NCI-H748 treated with DMSO at 0.1 percent for 48 hours (cell line): ENCODE results near the gene DUSP22.
"Not testable (repeated sequence)": the region's sequence is repeated elsewhere in the genome, so short reads cannot be mapped to it uniquely, and the experiment has no call there.

Experiments
- DNase-seq: peaks from one replicate; lab custom pipeline; 2025; lab: John Stamatoyannopoulos, UW

Gene DUSP22, protein sequence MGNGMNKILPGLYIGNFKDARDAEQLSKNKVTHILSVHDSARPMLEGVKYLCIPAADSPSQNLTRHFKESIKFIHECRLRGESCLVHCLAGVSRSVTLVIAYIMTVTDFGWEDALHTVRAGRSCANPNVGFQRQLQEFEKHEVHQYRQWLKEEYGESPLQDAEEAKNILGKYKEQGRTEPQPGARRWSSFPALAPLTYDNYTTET

DNA sequence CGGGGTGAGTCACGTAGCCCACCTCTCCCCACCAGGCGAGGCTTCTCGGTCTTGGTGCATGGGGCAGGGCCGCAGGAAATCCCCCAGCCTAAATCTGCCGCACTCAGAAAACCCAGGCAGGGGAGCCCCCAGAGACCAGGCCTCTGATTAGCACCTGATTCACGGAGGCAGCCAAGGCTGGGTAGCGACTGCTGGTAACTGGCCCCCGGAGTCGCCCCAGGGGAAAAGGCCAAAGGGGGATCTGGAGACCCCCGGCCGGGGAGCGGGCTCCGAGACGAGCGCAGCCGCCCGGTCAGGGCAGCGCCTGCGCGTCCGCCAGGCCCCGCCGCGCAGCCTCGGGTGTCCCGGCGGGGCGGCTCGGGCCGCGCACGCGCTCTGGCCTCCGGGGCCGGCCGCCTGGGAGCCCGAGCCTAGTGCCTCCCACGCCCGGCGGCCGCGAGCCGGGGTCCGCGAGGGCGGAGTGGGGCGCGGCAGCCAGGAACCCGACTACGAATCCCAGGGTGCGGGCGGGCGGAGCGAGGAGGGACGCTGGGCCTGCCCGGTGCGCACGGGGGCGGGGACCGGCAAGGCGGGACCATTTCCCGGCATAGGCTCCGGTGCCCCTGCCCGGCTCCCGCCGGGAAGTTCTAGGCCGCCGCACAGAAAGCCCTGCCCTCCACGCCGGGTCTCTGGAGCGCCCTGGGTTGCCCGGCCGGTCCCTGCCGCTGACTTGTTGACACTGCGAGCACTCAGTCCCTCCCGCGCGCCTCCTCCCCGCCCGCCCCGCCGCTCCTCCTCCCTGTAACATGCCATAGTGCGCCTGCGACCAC, at the start of gene DUSP22:
Gene DUSP22 (plus strand): TSS at position 791 of the 809 bp plus-strand sequence. CDS start 53 bp downstream, outside the sequence.
- no peak for DNase-seq

DNA sequence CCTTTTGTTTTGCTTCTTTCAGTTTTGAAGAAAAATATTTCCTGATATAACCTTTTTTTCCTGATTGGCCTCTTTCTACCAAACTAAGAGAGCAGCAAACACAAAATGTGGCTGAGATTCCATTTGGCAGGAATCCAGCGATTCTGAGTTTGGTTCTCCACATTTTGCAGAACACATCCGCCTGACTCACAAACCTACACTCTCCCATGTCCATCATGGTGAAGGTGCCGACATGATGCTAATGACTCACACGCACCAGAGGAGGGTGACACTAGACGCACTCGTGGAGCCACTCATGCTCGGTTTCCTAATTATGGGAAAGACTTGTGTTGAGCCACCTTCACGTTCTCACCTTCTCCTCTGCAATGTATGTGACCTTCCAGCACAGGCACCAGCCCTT, 45.9 kb upstream of the DUSP22 start:
- DNase-seq: no peak

DNA sequence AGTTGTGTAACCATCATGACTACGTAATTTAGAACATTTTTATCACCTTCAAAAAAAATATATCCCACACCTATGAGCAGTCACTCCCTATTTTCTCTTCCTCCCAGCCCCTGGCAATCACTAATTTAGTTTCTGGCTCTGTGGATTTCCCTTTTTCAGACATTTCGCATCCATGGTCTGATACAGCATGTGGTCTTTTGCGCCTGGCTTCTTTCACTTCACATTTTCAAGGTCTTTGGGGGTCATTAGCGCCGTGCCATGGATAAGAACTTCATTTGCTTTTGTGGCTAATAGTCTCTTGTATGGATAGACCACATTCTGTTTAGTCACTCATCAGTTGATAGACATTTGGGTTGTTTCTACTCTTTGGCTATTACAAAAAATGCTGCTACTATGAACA, 44.9 kb upstream of the DUSP22 start:
- DNase-seq: no peak

DNA sequence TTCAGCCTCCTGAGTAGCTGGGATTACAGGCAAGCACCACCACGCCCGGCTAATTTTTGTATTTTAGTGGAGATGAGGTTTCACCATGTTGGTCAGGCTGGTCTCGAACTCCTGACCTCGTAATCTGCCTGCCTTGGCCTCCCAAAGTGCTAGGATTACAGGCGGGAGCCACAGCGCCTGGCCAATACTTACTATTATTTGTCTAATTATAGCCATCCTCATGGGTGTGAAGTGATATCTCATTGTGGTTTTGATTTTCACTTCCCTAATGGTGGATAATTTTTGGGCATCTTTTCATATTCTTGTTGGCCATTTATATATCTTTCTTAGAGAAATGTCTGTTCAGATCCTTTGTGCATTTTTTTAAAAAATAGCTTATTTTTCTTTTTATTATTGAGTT, 44.2 kb upstream of the DUSP22 start:
- DNase-seq: not testable (repeated sequence)

DNA sequence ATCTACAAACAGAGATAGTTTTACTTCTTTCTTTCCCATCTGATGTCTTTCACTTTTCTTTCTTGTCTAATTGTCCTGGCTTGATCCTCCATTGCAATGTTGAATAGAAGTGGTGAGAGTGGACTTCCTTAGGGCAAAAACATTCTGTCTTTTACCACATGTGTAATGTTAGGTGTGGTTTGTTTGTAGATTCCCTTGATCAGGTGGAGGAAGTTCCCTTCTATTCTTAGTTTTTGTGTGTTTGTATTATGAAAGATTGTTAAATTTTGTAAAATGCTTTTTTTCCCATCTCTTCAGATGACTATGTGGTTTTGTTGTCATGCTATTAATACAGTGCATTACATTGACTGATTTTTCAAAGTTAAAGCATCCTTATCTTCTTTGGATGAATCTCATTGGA, 41.6 kb upstream of the DUSP22 start:
- no peak for DNase-seq

DNA sequence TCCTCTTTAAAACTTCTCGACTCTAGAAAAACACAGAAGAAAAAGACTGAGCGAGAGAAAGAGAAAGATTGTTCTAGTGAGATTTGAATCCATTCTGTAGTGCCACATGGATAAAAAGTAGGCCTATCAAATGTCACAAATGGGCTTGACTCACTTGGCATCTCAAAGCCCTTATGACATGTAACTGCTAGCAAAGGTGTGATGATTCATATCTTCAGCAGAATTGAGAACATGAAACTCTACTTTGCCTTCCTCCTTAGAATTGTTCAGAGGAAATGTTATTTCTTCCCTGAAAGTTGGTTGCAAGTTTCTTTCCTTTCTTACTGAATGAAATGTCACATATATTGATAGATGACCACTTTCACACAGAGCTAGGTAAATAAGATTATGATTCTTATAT, 40.4 kb upstream of the DUSP22 start:
- no peak for DNase-seq

DNA sequence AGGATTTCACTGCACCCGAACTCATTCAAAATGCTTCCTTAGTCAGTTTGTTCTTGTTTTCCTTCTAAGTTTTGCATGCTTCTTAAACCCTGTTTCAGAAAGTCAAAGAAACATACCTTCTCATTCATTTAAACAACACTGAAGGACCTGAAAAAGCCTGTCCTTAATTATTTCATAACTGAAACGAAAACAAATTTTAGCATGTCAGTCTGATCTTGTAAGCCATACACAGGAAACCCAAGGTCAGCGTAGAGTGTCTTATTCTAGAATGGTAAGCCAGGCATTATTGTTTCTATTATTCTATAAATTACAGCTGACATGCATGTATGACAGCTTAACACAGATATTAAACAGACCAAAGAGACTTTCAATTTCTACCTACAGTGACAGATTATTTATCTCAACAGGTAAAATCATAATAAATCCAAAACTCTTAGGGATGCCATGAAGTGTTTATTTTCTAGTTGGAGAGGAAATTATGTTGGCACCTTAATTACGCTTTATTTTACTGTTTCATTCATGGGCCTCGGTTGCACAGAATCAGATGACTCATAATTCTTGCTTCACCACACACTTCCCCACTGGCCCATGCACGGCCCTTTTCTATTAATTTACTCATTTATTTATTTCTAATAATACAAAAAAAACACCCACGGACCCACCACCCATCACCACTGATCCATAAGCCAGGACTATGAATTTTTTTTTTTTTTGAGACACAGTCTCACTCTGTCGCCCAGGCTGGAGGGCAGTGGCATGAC, 39.3 kb upstream of the DUSP22 start:
- no peak for DNase-seq

DNA sequence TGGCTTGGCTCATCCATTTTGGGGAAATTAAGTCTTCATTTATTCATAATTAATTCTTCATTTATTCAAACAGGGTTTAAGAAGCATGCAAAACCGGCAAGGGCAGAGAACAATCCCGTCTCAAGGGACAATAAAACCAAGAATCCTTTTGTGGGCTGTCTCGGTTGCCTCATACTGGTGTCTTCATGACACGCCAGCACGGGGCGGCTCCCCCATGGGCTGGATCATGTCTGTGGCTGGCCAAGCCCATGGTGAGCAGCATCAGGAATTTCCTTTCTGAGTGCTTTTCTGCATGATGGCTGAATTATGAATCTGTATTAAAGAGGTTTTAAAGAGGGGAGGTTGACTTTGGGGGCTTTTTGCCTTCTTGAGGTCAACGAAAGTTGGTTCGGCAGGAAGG, 38.3 kb upstream of the DUSP22 start:
- no peak for DNase-seq

DNA sequence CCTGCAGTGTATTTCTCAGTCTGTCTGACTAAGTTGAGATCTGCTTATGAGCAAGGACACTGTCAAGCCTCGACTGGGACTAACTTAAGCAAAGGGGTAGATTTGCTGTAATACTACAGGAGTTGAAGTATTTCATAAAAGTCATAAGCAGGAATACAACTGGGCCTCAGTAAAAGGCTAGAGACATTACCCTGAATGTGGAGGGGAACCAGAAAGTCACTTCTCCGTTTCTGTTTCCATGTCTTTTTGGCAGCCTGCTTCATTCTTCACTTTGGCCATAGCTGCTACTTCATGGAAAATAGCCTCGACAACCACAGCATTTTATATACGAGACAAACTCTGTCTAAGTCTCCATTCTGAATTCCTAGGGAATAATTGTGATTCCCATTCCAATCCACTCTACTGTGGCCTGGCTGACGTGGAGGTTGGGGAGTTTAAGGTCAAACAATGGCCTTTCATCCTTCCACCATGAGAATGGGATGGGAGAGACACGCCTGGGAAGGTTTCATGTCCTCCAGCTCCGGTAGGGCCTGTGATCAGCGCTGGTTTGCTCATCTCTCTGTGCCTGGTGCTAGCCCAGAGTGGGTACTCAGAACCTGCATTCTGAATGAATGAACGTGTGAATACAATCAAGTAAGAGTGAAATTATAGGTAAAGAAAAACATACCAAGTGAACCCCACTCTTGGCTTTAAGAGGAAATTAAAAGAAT, 37.1 kb upstream of the DUSP22 start:
- DNase-seq: no peak

DNA sequence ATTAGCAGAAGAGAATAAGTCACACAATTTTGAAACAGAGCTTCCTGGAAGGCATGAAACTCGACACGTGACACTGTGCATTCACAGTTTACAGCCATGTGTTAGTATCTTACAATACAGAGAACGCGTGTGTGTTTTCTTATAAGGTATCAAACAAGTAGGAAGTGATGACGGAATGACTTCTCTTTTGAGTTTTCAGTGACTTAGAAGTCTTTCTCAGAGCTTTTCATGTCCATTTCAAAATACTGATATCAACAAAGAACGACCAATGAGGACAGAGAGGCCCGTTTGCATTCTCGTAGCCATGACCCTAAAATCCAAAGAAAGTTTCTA, 36.6 kb upstream of the DUSP22 start:
- DNase-seq: no peak

DNA sequence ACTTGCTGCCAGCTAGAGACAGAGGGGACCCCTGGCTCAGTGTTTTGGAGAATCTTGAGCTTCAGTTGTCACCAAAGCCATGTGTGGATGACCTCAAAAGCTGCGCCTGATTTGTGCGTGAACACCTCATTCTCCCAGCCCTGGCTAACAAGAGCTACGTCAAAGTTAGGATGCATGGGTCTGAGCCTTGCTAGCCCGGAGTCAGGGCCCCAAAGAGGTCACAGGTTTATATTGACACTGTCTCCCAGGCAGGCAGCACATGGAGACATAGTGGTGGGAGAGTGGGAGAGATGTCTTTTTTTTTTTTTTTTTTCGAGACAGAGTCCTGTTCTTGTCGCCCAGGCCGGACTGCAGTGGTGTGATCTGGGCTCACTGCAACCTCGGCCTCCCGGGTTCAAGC, 36.1 kb upstream of the DUSP22 start:
- DNase-seq: no peak

DNA sequence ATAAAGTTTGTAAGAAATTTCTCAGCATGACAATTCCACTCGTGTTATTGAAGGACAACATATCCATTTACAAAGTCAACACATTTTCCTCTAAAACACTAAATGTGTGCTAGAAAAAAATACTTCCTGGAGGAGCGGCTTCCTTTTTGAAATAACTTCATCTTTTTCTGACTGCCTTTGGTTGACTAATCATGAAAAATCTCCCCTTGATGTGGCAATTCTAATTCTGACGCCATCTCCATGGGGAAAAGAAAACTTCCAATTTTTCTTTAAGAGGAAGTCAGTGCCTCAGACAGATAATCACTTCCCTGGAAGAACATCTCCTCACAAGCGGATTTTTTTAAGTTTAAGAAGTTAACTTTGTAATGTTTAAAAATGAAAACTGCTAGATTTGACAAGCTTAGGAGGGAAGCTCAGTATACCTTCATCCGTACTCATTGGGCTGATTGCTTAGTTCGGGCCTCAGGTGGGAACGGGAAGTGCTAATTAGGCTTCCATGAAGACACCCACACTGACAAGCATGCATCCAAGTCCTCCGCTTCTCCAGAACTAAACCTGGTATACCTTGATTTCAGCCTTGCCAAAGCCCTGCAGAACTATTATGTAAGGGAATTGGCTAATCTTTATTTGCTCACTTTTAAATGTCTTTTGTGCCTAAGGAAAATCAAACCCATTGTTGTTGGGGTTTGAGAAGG, 35.1 kb upstream of the DUSP22 start:
- DNase-seq: no peak

DNA sequence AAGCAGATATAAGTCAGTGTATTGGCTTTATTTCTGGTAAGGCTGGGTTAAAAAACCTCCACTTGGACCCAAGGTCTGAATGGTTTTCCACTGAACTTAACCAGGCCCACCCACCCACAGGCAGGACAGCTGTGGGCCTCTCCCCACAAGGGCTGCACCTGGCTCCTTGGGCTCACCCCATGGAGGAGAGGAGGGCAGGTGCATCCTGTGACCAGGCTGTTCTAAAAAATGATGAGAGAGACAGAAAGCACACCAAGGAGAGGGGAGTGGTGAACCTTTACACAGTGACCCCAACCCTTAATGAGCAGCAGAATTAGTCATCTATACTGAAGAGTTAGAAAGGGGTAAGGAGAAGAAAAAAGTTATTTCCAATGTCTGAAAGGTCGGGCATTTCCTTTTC, 34.5 kb upstream of the DUSP22 start:
- DNase-seq: no peak

DNA sequence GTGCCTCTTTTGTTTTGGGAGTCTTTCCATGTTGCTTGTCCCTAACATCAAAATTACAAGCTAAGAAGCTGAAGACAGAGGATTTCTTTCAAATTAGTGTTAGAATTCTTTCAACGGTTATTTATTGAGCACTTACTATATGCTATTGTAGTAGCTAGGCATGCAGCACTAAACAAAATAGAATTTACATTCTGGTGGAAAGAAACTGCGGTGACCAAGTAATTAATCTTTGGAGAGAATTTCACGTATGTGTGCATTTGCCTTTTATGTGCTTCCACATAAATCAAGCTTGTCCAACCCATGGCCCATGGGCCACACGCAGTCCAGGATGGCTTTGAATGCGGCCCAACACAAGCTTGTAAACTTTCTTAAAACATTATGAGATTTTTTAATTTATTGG, 33.0 kb upstream of the DUSP22 start:
- DNase-seq: no peak

DNA sequence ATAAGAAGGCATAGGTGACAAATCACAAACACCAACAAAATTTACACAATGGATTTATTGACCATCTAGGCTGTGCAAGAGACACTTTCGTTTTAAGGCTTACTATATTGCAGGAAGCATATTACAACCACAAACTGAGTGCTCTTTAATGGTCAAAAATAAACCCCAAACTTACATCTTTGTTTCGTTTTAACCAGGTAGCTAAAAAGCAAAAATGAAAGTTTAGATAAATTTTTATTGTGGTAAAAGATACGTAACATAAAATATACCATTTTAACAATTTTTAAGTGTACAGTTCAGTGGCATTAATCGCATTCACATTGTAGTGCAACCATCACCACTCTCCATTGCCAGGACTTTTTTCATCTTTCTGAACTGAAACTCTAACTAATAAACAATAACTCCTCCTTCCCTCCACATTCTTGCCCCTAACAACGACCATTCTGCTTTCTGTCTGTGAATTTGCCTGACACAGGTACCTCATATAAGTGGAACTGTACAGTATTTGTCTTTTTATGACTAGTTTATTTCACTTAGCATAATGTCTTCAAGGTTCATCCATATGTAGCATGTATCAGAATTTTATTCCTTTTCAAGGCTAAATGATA, 32.3 kb upstream of the DUSP22 start:
- no peak for DNase-seq

DNA sequence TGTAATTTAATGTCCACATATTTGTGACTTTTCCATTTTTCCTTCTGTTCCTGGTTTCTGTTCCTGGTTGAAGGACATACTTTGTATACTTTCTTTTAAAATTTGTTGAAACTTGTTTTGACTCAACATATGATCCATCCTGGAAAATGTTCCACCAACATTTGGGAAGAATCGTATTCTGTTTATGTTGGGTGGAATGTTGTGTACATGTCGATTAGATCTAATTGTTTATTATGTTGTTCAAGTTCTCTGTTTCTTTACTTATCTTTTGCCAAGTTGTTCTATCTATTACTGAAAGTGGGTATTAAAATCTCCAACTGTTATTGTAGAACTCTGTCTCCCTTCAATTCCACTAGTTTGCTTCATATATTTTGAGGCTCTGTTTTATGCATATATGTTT, 27.7 kb upstream of the DUSP22 start:
- DNase-seq: no peak

DNA sequence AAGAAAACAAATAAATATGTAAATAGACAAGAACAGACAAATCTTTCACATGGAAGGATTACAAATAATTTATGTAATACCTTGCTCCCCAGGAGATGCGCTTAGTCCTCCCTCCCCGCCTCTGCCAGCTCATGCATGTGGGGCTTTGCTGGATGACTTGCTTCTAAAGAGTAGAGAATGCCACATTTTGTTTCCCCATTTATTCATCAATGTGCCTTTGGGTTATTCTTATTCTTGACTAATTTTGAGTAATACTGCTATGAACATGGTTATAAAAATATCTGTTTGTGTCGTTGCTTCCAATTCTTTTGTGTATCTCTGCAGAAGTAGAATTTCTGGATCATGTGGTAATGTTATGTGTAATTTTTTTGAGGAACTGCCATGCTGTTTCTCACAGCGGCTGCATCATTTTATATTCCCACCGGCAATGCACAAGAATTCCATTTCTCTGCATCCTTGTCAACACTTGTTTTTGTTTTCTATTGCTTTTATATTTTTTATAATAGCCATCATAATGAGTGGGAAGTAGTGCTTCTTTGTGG, 23.8 kb upstream of the DUSP22 start:
- no peak for DNase-seq

DNA sequence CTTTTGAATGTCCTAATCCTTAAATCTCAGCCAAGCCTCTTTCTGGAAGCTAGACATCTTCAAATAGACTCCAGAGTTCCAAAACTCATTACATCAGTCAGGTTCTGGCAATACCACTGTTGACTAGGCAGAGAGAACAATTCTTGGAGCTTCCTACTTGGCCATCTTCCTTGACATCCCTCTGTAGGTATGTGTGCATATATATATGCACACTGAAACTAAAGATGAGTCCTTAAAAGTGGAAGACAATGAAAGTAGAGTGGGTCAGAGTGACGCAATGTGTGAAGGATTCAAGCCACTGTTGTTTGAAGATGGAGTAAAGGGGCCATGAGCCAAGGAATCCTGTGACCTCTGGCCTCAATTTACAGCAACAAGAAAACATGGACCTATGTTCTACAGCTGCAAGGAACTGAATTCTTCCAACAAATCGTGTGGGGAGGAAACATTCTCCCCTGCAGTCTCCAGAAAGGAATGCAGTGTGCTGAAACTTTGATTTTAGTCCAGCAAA, 18.7 kb upstream of the DUSP22 start:
- no peak for DNase-seq

DNA sequence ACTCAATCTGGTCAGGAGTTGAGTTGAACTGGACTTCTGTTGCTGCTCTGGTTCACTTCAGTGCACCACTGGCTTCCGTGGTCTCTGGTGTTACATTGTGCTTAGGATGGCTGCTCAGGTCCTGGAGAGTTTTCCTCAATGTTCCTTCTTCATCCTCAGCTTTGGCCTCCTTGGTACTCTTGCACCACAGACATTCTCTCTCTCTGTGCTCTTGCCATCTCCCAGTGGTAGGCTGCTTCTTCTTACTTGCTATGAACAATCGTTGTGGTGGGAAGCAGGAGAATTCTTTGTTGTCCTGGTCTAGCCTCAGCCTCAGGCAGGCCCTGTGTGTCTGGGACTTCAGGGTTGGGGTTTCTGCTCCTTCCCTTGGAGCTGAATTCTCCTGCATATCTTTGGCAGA, 14.5 kb upstream of the DUSP22 start:
- DNase-seq: no peak

DNA sequence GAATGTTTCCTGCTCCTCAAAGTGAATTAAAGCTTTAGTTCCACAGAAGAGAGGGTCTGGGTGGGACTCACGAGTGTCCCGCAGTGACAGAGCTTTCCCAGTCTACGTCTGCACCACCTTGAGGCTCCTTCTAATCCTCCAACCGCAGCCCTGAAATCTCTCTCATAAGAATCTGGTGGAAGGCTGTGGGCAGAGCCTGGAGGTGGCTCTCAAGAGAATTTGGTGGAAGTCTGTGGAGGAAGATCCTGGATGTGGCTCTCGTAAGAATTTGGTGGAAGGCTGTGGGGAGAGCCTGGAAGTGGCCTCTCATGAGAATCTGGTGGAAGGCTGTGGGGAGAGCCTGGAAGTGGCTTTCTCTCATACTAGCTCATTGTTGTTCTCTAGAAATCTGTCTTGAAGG, 13.8 kb upstream of the DUSP22 start:
- no peak for DNase-seq
